HL-60 (cell line): Measurements from ENCODE around the gene PIGZ.

Experiments used
- DNase-seq, 2 experiments: peaks; one replicate each; pipeline ENCODE4 v3.0.0-alpha.2; 2010 to 2020; ENCODE audit warnings: low read depth in 1 of 2, low spot score in 1 of 2
- H3K27ac ChIP-seq: fragments of 250-450 bp; sonication (Bioruptor Pico); replicated peaks from 2 replicates; pipeline ENCODE4 v1.5.1; 2020; ENCODE audit warnings: mild to moderate bottlenecking, moderate library complexity
- H3K27me3 ChIP-seq: fragments of 250-450 bp; sonication (Bioruptor Pico); 2 replicates; pipeline ENCODE4 v1.5.1; 2021; ENCODE audit warnings: mild to moderate bottlenecking, moderate library complexity; ENCODE audit not compliant: insufficient read depth, poor library complexity, severe bottlenecking
- H3K4me3 ChIP-seq: replicated peaks from 2 replicates; pipeline ENCODE4 v1.5.1; 2011; ENCODE audit warnings: mild to moderate bottlenecking, control low read depth, low read length; ENCODE audit not compliant: insufficient read depth
- GABPA ChIP-seq: IDR thresholded peaks from 2 replicates; pipeline ENCODE4 v1.6.1; 2012; ENCODE audit warnings: low read depth
- POLR2AphosphoS5 ChIP-seq: IDR thresholded peaks from 2 replicates; pipeline ENCODE4 v1.6.1; 2012; ENCODE audit warnings: low read depth
- SPI1 ChIP-seq: IDR thresholded peaks from 2 replicates; pipeline ENCODE4 v1.6.1; 2012; ENCODE audit warnings: low read depth, mild to moderate bottlenecking, borderline replicate concordance
- TF ChIP-seq, protein P1 (sequence below): IDR thresholded peaks from 2 replicates; pipeline ENCODE4 v1.6.1; 2012; ENCODE audit warnings: low read depth; ENCODE audit not compliant: insufficient replicate concordance
- TF ChIP-seq, protein P2 (sequence below): IDR thresholded peaks from one replicate; pipeline ENCODE4 v1.5.1; 2011; ENCODE audit warnings: low read length, control low read depth, inconsistent platforms; ENCODE audit not compliant: insufficient read depth

PIGZ gene

GRCh38 chr3:196903740-196904139 is 64.9 kb downstream of the PIGZ start:
- TF ChIP-seq, protein P1, sequence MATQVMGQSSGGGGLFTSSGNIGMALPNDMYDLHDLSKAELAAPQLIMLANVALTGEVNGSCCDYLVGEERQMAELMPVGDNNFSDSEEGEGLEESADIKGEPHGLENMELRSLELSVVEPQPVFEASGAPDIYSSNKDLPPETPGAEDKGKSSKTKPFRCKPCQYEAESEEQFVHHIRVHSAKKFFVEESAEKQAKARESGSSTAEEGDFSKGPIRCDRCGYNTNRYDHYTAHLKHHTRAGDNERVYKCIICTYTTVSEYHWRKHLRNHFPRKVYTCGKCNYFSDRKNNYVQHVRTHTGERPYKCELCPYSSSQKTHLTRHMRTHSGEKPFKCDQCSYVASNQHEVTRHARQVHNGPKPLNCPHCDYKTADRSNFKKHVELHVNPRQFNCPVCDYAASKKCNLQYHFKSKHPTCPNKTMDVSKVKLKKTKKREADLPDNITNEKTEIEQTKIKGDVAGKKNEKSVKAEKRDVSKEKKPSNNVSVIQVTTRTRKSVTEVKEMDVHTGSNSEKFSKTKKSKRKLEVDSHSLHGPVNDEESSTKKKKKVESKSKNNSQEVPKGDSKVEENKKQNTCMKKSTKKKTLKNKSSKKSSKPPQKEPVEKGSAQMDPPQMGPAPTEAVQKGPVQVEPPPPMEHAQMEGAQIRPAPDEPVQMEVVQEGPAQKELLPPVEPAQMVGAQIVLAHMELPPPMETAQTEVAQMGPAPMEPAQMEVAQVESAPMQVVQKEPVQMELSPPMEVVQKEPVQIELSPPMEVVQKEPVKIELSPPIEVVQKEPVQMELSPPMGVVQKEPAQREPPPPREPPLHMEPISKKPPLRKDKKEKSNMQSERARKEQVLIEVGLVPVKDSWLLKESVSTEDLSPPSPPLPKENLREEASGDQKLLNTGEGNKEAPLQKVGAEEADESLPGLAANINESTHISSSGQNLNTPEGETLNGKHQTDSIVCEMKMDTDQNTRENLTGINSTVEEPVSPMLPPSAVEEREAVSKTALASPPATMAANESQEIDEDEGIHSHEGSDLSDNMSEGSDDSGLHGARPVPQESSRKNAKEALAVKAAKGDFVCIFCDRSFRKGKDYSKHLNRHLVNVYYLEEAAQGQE = no peak
- TF ChIP-seq POLR2AphosphoS5 (no peak), SPI1 (no peak), GABPA (no peak)
- TF ChIP-seq, protein P2, sequence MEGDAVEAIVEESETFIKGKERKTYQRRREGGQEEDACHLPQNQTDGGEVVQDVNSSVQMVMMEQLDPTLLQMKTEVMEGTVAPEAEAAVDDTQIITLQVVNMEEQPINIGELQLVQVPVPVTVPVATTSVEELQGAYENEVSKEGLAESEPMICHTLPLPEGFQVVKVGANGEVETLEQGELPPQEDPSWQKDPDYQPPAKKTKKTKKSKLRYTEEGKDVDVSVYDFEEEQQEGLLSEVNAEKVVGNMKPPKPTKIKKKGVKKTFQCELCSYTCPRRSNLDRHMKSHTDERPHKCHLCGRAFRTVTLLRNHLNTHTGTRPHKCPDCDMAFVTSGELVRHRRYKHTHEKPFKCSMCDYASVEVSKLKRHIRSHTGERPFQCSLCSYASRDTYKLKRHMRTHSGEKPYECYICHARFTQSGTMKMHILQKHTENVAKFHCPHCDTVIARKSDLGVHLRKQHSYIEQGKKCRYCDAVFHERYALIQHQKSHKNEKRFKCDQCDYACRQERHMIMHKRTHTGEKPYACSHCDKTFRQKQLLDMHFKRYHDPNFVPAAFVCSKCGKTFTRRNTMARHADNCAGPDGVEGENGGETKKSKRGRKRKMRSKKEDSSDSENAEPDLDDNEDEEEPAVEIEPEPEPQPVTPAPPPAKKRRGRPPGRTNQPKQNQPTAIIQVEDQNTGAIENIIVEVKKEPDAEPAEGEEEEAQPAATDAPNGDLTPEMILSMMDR = no peak
- Histone ChIP-seq H3K27me3 (no peaks in the 10 kb centered on the region), H3K4me3 (no peak overlapping the region), H3K27ac (no peak overlapping the region)
- no peak for DNase-seq

DNA sequence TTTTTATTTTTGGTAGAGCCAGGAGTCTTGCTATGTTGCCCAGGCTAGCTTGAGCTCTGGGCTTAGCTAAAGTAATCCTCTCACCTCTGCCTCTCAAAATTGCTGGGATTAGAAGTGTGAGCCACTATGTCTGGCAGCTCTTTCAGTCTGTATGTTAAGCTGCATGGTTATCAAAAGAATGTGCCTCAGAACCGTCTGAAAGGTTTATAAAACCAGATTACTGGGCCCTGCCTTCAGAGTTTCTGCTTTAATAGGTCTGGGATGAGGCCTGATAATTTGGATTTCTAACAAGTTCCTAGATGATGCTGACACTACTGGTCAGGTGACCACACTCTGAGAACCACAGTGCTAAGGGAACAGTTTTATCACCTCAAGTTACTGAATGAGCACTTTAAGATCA is 66.3 kb downstream of the PIGZ start:
- TF ChIP-seq GABPA (no peak), POLR2AphosphoS5 (no peak), SPI1 (no peak)
- TF ChIP-seq, protein P1 = no peak
- TF ChIP-seq, protein P2 = no peak
- Histone ChIP-seq H3K4me3 (no peak overlapping the region), H3K27me3 (no peaks in the 10 kb centered on the region), H3K27ac (no peak overlapping the region)
- DNase-seq = no peak

- no peak overlapping the region for H3K27ac ChIP-seq
- no peak for DNase-seq
- TF ChIP-seq POLR2AphosphoS5 = no peak
- TF ChIP-seq, protein P1 = no peak
- TF ChIP-seq SPI1 = no peak
- TF ChIP-seq, protein P2 = no peak
- no peak for TF ChIP-seq GABPA
- H3K4me3 ChIP-seq = no peak overlapping the region
- H3K27me3 ChIP-seq = no peaks in the 10 kb centered on the region
Observed at GRCh38 chr3:196901768-196902167, 66.9 kb downstream of the PIGZ start.
